HepG2 (cell line): ENCODE data around the gene FEV.

Experiments used
- ELF1 ChIP-seq: sonication (generic); formaldehyde crosslinking; IDR thresholded peaks from 2 replicates; pipeline ENCODE4 v1.4.0; 2020; ENCODE audit warnings: missing genetic modification reagents
- HOXA3 ChIP-seq: sonication (generic); formaldehyde crosslinking; IDR thresholded peaks from 2 replicates; pipeline ENCODE4 v1.5.0; 2020; ENCODE audit warnings: missing genetic modification reagents
- KAT2B ChIP-seq: fragments of 150-350 bp; IDR thresholded peaks from 2 replicates; pipeline ENCODE4 v1.6.1; 2014; ENCODE audit warnings: low read depth, low read length, borderline replicate concordance
- MAFK ChIP-seq, 2 experiments: IDR thresholded peaks in 1 of 2; conservative IDR thresholded peaks in 1 of 2; 2 replicates each; pipeline ENCODE4 v1.6.1; 2011; ENCODE audit warnings: improper control_type of control experiment in 2 of 2, low read length in 2 of 2
- NR2C2 ChIP-seq: sonication (generic); formaldehyde crosslinking; IDR thresholded peaks from 2 replicates; pipeline ENCODE4 v1.4.0; 2020; ENCODE audit warnings: missing genetic modification reagents, mild to moderate bottlenecking, moderate library complexity, borderline replicate concordance
- TAF1 ChIP-seq: sonication (generic); formaldehyde crosslinking; IDR thresholded peaks from 2 replicates; pipeline ENCODE4 v1.4.0; 2020; ENCODE audit warnings: missing genetic modification reagents
- YY1 ChIP-seq: IDR thresholded peaks from 2 replicates; pipeline ENCODE4 v1.6.1; 2011; ENCODE audit warnings: low read length, low read depth, moderate library complexity, mild to moderate bottlenecking; ENCODE audit not compliant: insufficient read depth, insufficient replicate concordance
- ZBTB43 ChIP-seq: sonication (generic); formaldehyde crosslinking; conservative IDR thresholded peaks from 2 replicates; pipeline ENCODE4 v1.4.0; 2020; ENCODE audit warnings: missing genetic modification reagents
- ZNF296 ChIP-seq: sonication (generic); formaldehyde crosslinking; conservative IDR thresholded peaks from 2 replicates; pipeline ENCODE4 v1.5.0; 2020; ENCODE audit warnings: mild to moderate bottlenecking, missing genetic modification reagents
- TF ChIP-seq, protein P1 (sequence below): sonication (generic); formaldehyde crosslinking; IDR thresholded peaks from 2 replicates; pipeline ENCODE4 v1.5.0; 2020; ENCODE audit warnings: mild to moderate bottlenecking, missing genetic modification reagents, moderate library complexity

- no peak for TF ChIP-seq ZBTB43
- TF ChIP-seq NR2C2: no peak
- TF ChIP-seq, protein P1, sequence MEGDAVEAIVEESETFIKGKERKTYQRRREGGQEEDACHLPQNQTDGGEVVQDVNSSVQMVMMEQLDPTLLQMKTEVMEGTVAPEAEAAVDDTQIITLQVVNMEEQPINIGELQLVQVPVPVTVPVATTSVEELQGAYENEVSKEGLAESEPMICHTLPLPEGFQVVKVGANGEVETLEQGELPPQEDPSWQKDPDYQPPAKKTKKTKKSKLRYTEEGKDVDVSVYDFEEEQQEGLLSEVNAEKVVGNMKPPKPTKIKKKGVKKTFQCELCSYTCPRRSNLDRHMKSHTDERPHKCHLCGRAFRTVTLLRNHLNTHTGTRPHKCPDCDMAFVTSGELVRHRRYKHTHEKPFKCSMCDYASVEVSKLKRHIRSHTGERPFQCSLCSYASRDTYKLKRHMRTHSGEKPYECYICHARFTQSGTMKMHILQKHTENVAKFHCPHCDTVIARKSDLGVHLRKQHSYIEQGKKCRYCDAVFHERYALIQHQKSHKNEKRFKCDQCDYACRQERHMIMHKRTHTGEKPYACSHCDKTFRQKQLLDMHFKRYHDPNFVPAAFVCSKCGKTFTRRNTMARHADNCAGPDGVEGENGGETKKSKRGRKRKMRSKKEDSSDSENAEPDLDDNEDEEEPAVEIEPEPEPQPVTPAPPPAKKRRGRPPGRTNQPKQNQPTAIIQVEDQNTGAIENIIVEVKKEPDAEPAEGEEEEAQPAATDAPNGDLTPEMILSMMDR (CRISPR knock-in tag): no peak
- TF ChIP-seq HOXA3 (CRISPR knock-in tag): no peak
- no peak for TF ChIP-seq ZNF296
- TF ChIP-seq TAF1 (CRISPR knock-in tag): no peak
- TF ChIP-seq MAFK (conservative IDR thresholded peaks at IDR 0.05 in 1 of 2, IDR thresholded peaks at IDR 0.05 in 1 of 2; ENCODE audit: low read length in 2 of 2): no peak
- no peak for TF ChIP-seq YY1
- TF ChIP-seq KAT2B: no peak
- TF ChIP-seq ELF1 (CRISPR knock-in tag): no peak
Observed at GRCh38 chr2:218970894-218971293, 14.1 kb downstream of the FEV start.
